NCI-H2227 (cell line): ENCODE measurements around the gene GARS1.

ENCODE experiments used
- DNase-seq: peaks from one replicate; lab custom pipeline; 2025; ENCODE audit not compliant: unreplicated experiment; lab: John Stamatoyannopoulos, UW

The GARS1 gene

GRCh38 chr7:30652698-30653641, 58.3 kb downstream of the GARS1 start:
- DNase-seq, result no peak

GRCh38 chr7:30654296-30655090, 59.8 kb downstream of the GARS1 start:
- no peak for DNase-seq

- no peak for DNase-seq
Observed at GRCh38 chr7:30655096-30655970, 60.7 kb downstream of the GARS1 start.

- DNase-seq, result no peak
Observed at GRCh38 chr7:30656006-30656957, 61.6 kb downstream of the GARS1 start.

GRCh38 chr7:30657131-30657530, 62.5 kb downstream of the GARS1 start:
- DNase-seq, result no peak

- DNase-seq, result no peak
Observed at GRCh38 chr7:30658479-30659074, 63.9 kb downstream of the GARS1 start.

- DNase-seq, result no peak
Observed at GRCh38 chr7:30659312-30659711, 64.6 kb downstream of the GARS1 start.

GRCh38 chr7:30660331-30661255, 65.9 kb downstream of the GARS1 start:
- DNase-seq, result no peak

- no peak for DNase-seq
Observed at GRCh38 chr7:30661926-30662325, 67.2 kb downstream of the GARS1 start.

- no peak for DNase-seq
Observed at GRCh38 chr7:30662431-30662939, 67.8 kb downstream of the GARS1 start.

- no peak for DNase-seq
Observed at GRCh38 chr7:30663414-30663813, 68.7 kb downstream of the GARS1 start.

- DNase-seq, result no peak
Observed at GRCh38 chr7:30664184-30664885, 69.7 kb downstream of the GARS1 start.

- no peak for DNase-seq
Observed at GRCh38 chr7:30665043-30665442, 70.4 kb downstream of the GARS1 start.

- no peak for DNase-seq
Observed at GRCh38 chr7:30665449-30665848, 70.8 kb downstream of the GARS1 start.

- DNase-seq, result no peak
Observed at GRCh38 chr7:30667172-30667571, 72.5 kb downstream of the GARS1 start.

GRCh38 chr7:30668102-30668501, 73.4 kb downstream of the GARS1 start:
- DNase-seq, result no peak

GRCh38 chr7:30671793-30672465, 77.3 kb downstream of the GARS1 start:
- DNase-seq, result no peak
